HG03469 (cell line): ENCODE data around the gene CLSTN2.

Experiments
- ATAC-seq: cut with Tn5 transposase; IDR thresholded peaks from one replicate; pipeline ENCODE4 v1.9.1; 2021; ENCODE audit warnings: mild to moderate bottlenecking, moderate library complexity, moderate number of reproducible peaks; ENCODE audit not compliant: unreplicated experiment

Gene CLSTN2

GRCh38 chr3:140470962-140471361, 536.0 kb downstream of the CLSTN2 start:
- no peak for ATAC-seq

GRCh38 chr3:140472306-140473020, 537.5 kb downstream of the CLSTN2 start:
- no peak for ATAC-seq

GRCh38 chr3:140487566-140487965, 552.6 kb downstream of the CLSTN2 start:
- no peak for ATAC-seq

DNA sequence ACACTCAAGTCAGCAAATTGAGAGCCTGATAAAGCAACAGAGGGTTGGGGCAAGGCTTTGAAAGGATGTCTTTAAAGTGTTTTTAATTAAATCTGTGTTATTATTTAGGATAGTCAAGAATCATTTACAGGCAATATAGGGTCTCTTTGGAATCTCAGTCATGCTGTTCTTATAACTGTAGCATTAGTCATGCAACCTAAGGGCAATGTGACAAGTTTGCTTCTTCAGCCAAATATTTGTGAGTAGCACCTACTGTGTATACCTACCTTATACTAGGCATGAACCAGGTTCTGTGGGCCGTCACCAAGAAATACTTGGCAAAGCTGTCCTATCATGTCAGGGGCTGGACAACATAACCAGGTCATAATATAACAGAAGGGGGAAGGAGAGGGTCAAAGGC, 558.3 kb downstream of the CLSTN2 start:
- ATAC-seq = no peak

- ATAC-seq = no peak
These were observed 560.0 kb downstream of the CLSTN2 start for GRCh38 chr3:140494970-140495369.

GRCh38 chr3:140497331-140497730, 562.3 kb downstream of the CLSTN2 start:
- ATAC-seq = no peak

DNA sequence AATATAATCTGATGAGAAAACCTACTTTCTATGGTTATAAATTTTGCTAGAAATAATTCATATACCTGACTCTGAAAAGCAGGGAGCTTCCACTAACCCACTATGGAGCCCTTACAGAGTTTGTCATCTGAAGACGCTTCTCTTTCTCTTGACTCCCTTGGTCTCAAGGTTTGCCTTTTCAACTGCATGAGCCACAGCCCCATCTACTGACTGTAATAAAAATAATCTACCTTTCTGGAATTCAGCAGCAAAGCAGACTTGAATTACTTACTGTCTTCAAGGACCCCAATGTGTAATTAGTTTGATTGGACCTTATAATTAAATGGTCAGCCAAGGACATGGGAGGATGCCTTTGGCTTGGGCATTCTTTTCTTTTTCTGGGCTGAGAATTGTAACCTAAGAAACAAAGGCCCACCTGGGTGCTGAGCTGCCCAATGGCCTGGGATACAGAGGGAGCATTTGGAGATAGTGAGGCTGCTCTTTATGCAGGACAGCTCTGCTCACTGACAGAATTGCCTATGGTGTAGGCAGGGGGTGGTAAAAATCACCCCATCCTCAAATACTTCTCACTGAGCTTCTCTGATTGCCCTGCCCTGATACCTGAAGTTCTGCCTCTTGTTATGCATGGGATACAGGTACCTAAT, 564.3 kb downstream of the CLSTN2 start:
- no peak for ATAC-seq

GRCh38 chr3:140500473-140500872, 565.5 kb downstream of the CLSTN2 start:
- ATAC-seq = no peak

DNA sequence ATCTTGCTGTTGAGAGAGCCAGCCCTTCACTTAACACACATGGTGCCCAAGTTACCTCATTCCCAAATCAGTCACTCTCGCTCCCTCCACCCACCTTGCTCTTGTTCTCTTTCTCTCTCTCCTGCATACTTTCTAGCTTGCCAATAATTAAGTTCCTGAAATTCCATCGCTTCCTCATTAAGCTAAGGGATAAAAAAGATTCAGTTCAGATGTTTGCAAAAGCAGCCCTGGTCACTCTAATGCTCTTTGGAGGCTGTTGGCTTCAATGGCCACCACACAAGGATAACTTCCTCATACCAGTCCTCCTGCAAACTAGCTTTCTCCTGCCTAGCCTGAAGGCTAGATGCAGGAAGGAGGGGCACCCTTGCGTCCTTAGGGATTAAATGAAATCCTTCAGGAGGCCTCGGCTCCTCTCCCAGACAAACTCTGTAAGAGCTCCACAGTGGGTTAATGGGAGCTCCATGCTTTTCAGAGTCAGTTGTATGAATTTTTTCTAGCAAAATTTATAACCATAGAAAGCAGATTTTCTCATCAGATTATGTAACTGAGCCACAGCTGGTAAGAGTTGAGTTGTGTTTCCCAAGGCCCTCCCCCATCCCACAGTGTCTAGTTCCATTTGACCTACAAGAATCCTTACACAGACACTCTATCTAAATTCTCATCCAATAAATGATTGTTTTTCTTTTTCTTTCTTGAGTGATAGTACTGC, 566.2 kb downstream of the CLSTN2 start:
- no peak for ATAC-seq

DNA sequence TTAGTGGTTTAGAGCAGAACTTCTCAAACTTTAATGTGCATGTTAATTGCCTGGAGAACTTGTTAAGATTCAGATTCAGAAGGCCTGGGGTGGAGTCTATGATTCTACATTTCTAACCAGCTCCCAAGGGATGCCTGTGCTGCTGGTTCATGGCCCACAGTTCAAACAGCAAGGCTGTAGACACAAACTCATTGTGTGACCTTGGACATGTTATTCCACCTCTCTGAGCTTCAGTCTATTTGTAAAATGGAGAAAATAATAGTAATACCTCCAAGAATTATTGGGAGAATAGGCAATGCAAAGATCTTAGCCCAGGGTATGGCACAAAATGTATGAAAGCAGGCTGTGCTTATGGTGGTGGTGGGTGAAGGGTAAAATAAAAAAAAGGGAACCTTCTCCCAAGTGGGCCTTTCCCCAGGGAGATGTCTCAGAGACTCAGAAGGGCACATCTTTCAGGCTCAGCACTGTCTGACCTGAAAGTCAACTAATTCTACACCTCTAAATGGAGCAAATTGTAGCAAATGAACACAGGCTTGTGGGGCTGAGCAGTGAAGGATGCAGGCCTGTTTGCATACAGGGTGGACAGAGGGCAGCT, 566.9 kb downstream of the CLSTN2 start:
- ATAC-seq = no peak

- peak; percentile 44 for ATAC-seq
These were observed 570.2 kb downstream of the CLSTN2 start for GRCh38 chr3:140505213-140505612.

- ATAC-seq = no peak
These were observed 570.9 kb downstream of the CLSTN2 start for GRCh38 chr3:140505876-140506275.

DNA sequence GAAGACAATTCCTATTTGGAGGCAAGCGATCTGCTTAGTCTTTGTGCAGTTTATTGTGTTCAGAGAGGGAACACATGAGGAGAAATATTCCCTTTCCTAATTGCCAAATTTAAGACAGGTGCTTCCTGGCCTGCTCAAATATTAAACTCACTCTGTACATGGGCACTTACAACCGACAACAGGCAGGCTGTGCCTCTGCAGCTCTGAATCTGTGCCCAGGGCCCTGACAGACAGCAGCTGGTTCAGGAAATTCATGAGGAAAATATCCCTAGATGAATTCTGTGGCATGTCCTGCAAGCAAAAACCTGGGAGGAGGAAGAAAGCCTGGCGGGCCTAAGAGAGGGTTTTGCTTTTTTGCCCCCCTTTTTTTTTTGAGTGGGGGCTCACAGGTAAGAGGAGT, 573.6 kb downstream of the CLSTN2 start:
- ATAC-seq = no peak

GRCh38 chr3:140509534-140509933, 574.5 kb downstream of the CLSTN2 start:
- ATAC-seq = no peak

DNA sequence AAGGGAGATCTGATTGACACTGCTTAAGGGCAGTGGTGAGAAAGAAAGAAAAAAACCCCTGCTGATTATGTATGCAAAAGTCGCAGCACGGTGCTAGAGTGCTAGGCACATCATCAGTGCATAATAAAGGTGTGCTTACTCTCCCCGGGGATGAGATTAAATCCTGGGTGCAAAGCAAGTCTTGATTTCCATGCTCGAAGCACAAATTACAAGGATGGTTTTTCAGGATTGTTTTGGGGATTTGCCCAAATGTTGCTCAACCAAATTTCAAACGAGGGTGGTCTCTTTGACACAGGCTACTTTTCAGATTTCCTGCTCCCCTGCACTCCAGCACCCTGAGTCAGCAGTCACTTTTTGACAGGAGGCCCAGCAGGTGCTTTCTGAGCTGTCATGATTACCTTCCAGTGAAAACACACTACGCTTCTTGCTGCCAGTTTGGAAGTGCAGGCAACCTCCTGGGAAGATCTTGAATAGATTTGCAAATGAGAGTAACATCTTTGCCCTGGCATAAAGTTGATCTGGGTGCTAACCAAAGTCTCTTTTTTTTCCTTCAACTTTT, 575.4 kb downstream of the CLSTN2 start:
- ATAC-seq = no peak

GRCh38 chr3:140521751-140522445, 586.9 kb downstream of the CLSTN2 start:
- ATAC-seq = no peak

DNA sequence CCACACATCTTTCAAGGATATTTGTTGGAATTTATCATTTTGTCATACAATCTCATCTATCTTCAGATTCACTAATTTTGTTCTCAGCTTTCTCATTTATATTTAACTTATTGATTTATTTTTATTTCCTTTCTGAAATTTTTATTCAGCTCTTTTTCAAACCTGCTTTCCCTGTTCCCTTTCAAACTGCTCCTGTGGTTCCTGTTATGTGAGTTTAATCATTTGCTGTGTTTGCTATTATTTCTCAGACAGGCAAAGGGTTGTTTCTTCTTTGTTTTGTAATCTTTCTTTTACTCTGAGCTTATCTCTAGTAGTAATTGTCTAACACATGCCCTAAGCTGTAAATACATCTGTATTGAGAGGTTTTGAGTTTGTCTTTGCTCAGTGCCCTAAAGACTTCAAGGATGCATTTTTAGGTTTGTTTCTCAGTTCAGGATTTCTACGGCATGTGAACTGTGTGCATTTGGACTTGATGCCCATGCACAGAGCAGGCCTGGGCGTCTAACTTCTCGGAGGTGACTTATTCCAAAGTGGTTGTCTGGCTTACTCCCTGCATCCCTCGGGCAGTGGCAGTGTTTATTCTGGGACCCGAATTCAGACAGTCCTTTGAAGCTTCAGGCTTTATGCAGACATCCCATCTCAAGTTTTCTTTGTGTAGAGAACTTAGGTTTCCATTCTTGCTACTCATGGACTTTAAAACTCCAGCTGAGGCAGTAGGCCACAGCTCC, 587.8 kb downstream of the CLSTN2 start:
- ATAC-seq = no peak

- no peak for ATAC-seq
These were observed 588.6 kb downstream of the CLSTN2 start for GRCh38 chr3:140523600-140523999.

GRCh38 chr3:140527156-140527555, 592.2 kb downstream of the CLSTN2 start:
- no peak for ATAC-seq

GRCh38 chr3:140529096-140529495, 594.1 kb downstream of the CLSTN2 start:
- no peak for ATAC-seq
